Stimulated activated CD4-positive, alpha-beta T cell treated with anti-CD3 and anti-CD28 coated beads, Interleukin-15, amount 100 ng/mL, for 24 hours (primary cell): Measurements from ENCODE around the gene EHMT1.

ENCODE experiments used
- DNase-seq: peaks from one replicate; pipeline ENCODE4 v3.0.0-alpha.2; 2020

EHMT1 gene

DNA sequence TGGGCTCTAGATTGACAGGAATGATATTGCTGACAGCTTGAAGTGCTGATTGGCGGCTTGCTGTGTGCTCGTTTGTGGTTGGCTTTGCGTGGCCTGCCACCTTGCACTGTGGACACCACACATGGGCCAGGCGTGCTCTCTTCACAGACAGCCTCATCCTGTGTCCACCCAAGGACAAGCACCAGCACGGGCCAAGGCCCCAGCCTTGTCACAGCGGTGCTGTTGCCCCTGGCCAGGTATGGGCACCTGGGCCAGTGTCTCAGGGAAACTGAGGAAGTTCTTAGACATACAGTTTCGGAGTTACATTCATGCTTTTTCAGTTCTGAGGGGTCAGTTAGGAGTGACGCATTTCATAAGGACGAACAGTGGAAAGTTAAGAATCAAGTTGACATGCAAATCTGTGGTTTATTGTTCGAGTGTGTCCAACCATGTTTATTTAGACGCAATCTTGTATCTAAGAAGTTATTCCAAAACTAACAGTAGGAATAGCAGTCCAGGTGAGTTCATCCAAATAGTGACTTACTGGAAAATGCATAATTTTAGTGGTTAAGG is 125.9 kb downstream of the EHMT1 start:
- no peak for DNase-seq

DNA sequence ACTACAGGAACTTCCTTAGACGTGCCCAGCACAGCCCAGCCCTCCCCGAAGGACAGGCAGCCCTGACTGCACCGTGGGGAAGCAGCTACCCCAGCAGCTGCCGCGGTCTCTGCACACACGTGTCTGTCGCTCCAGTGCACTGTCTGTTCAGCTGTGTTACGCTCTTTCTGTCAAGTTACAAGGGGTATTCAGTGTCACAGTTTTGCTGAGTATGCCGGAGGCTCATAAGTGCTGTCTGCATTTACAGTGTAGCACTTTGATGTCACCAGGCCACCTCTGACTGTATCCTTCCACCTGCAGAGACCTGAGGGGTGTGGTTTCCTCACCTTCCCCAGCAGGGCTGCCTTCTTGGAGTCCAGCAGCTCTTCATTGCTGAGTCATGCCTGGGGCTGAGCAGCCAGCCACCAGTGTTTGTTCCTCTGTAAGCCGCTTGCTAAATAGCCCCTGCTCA is 126.8 kb downstream of the EHMT1 start:
- DNase-seq: peak; percentile 31

DNA sequence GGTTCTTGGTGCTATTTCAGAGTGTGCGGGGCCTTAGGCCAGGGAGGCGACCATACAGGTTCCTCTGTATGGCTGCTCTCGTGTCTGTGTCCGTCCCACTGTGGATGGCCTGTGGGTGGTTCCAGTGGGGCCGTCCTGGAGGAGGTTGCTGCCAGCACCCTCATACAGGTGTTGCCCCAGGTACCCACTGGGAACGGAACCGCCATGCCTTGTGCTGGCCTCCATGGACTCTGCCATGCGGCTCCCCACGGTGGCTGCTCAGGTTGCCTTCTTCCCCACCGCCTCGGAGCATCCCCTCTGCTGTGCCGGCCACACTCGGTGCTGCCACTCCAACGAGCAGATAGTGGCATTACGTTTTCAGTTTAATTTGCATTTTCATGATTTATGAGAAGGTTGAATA is 129.5 kb downstream of the EHMT1 start:
- DNase-seq: no peak

DNA sequence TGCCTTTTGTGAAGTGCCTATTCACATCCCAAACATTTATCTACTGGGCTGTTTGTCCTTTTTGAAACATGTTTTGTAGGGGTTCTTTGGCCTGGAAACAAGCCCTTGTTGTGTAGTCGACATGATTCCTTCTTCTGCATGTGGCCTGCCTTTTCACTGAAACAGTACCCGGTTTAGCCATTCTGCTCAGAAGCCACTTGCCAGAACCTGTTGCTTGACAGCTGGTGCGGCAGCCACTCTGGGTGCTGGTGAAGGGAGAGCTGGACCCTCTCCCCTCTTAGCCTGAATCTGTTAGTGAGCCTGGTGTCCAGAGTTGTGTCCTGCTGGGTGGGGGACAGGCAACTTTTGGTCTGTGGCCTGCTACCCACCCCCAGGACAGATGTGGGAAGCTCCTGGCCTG is 129.9 kb downstream of the EHMT1 start:
- DNase-seq: no peak

DNA sequence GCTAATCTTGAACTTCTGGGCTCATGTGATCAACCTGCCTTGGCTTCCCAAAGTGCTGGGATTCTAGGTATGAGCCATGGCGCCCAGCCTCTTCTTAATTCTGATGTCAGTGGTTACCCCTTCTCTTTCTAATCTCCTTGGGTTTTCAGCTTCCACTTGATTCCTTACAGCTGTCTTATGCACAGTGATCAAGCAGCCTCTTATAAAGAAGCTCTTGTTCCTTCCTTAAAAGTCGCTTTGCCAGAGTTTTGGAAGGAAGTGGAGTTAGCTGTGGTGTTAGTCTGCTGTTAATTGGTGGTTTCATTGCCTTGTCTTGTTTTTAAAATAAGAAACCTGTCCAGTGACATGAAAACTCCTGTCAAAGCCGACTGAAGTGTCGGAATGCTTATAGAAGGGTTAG is 130.7 kb downstream of the EHMT1 start:
- no peak for DNase-seq

DNA sequence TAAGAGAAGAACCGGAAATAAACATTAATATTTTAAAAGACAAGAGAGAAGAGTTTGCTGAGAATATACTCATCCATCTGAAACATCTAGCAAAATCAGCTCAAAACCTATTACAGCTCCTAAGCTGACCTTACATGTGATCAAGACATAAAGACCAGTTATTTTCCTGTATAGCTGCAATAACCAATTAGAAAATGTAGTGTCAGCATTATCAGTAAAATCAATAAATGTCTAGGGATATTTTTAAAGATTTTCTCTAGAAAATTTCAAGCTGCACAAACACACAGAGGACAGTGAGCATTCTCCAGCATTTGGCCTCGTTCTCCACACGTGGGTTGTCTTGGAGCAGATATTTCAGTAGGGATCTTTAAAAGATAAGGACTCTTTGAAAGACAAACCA is 131.2 kb downstream of the EHMT1 start:
- no peak for DNase-seq

DNA sequence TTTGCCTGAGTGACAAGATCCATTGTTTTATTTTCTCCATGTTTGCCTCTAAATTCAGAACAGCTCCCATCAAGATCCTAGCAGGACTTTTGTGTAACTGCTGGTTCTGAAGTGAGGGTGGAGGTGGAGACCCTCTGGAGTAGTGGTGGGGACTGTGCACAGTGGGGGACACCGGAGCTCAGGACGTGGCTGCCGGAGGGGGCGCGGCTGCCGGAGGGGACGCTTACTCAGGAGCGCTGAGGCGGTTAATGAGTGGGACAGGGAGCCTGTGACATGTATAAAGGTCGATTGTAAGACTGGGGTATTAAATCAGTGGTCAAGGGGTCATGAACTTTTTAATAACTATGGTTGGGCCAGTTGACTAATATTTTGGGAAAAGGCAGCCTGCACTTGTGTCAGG is 131.8 kb downstream of the EHMT1 start:
- DNase-seq: no peak

DNA sequence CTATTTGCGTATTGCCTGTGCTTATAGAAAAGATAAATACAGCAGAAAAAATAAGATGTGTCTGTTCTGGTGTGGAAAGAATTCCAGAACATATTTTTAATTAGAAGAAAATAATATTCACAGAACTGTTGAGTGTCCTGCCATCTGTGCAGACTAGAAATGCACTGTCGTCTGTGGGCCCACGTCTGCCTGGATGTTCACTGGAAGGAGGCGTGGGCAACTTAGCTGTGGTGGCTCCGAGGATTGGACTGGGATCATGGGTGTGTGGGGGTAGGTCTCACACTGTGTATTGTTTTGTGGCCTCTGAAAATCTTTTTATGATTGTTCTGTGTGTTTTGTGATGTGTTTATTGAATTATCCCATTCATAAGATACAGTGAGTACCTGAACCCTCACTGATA is 132.8 kb downstream of the EHMT1 start:
- DNase-seq: no peak

DNA sequence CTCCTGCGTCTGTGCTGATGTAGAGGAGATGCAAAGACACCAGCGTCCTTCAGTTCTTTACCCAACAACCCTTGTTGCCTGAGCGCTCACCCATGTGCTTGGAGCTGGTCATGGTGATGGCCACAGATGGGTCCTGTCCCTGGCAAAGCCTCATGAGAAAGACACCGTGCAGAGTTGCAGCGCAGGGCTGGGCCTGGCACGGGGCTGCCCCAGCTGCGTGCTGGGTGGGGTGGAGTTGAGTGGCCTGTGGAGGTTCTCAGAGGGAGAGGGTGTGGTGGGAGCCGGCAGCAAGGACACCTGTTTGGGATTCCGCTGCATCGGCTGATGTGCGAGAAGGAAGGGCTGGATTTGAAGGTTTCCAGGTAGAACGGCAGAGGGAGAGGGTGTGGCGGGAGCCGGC is 133.6 kb downstream of the EHMT1 start:
- no peak for DNase-seq

DNA sequence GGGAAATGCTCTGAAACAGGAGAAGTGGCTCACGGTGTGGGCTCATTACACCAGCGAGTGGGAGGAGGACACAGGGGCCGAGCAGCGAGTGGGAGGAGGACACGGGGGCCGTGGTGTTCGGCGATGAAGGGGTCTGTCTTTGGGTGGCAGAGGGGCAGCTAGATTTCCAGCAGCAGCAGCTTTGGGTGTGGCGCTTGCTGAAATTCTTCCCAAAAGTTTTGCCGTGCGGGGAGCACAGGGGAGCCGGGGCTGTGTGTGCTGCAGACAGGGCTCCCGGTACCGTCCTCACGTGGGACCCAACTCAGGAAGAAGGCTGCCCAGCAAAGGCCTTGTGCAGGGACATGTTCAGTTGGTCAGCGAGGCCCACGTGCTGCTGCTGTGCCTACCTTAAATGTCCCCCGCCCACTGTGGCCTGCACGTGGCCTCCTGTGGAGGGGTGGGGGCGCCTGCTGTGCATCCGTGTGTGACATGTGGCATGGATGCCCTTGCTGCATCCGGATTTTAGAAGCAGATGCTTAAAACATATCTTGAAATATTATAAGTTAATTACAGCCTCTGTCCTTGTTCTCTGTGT is 134.5 kb downstream of the EHMT1 start:
- no peak for DNase-seq

DNA sequence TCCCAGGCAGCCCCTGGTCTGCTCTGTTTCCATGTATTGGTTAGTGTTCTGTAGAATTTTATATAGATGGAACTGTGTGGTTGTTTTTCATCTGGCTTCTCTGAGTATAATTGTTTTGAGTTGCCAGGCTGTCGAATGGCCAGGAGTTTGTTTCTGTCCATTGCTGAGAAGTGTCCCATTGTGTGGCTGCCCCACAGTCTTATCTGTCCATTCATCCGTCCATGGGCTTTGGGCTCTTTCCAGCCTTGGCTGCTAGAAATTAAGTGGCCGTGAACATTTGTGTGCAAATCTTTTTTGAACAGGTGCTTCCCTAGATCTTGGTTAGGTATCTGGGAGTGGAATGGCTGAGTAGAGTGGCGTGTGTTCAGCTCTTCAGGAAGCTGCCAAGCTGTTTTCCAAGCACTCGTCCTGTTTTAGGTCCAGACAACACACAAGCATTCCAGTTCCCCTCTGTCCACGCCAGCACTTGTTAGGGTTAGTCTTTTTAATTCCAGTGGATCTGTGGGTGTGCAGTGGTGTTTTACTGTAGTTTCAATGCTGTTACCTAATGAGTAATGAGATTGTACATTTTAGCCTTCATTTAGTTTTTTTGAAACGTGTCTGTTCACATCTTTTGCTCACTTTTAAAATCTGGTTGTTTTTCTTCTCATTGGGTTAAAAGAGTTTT is 136.6 kb downstream of the EHMT1 start:
- DNase-seq: no peak

DNA sequence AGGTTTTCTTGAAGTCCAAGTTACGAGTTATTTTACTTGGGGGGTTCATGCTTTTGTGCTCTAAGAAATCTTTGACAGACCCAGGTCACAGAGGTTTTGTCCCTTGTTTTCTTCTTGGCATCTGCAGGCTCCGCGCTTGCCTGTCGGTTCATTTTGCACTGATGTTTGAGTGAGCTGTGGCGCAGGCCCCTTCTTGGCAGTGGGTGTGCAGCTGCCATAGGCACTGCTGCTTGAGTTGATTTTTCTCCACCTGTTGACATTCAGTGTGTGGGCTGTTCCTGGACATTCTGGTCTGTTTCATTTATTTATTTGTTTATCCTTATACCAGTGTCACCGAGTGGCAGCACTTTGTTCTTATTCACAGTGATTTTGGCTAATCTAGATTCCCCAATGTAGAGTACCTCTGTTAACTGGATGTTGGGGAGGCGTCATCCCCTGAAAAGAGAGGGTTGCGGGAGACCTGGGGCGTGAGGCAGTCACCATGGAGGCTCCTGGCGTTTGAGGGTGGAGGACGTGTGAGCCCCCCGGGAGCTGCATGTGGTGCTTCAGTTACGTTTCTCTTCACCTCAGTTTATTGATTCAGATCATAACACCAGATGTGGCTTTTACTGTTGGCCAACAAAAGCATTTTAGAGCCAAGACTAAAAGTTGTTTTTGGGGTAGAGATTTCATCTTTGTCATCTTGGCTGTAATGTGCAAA is 137.4 kb downstream of the EHMT1 start:
- DNase-seq: no peak

DNA sequence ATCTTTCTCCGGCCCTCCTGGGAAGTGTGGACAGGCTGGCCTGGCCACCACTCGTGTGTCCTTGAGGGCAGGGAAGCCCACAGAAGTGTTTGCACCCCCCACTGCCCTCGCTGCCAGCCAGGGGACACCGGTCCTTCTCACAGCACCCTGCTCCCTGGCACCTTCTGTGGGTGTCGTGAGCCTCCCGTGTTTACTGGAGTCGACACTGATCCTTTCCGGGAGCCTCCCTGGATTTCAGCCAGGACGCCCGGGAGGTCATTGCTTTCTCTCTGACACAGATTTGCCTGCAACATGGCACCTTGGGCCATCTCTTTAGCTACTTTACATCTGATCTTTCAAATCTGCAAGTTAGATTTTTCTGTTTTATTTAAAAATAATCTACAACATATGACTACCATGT is 138.3 kb downstream of the EHMT1 start:
- no peak for DNase-seq

DNA sequence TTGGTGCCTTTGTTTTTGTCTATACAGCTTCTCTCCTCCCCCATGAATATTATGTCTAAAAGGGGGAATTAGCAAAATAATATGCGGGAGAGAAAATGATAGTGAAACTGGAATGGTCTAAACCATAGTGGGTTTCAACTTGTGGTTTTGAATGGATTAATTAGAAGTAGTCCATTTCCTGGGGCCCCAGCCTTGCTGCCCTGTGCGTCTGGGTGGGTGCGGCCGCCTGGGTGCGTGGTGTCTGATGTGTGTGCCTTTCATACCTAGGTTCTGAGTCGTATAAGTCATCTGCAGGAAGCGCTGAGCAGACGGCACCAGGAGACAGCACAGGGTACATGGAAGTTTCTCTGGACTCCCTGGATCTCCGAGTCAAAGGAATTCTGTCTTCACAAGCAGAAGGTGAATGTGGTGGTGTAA is 138.8 kb downstream of the EHMT1 start:
- DNase-seq: peak; percentile 63

DNA sequence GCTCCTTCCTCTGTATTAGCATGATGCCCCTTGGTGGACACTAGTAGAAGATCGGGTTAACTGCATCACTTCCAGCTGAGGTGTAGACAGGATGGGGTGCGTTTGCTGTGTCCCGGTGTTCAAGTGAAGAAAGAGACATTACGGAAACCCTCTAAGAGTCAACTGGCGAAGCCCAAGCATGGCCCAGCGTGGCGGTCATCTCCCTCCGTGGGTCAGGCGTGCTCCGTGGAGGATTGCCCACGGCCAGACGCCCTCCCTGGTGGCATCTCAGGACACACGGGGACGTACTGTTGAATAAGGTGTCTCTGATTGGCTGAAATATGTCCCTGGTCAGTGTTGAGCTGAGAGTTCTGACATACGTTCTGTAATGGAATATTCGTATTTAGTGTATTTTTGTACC is 139.3 kb downstream of the EHMT1 start:
- no peak for DNase-seq

DNA sequence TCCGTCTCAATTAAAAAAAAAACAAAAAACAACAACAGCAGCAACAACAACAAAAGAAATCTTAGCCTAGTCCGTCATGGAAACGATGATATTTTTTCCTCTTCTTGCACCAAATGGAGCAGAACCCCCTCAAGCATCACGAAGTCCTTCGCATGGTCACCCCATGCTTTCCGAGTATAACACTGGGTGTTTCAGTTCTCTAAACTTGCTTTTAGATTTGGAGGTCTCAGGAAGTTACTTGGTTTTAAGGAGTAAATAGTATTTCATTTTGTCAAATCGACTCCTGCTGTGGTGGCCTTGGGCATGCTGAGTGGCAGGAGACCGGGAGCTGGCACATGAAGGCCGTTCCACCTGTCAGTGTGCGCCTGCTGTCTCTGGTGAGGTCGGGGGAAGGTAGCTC is 140.3 kb downstream of the EHMT1 start:
- no peak for DNase-seq

DNA sequence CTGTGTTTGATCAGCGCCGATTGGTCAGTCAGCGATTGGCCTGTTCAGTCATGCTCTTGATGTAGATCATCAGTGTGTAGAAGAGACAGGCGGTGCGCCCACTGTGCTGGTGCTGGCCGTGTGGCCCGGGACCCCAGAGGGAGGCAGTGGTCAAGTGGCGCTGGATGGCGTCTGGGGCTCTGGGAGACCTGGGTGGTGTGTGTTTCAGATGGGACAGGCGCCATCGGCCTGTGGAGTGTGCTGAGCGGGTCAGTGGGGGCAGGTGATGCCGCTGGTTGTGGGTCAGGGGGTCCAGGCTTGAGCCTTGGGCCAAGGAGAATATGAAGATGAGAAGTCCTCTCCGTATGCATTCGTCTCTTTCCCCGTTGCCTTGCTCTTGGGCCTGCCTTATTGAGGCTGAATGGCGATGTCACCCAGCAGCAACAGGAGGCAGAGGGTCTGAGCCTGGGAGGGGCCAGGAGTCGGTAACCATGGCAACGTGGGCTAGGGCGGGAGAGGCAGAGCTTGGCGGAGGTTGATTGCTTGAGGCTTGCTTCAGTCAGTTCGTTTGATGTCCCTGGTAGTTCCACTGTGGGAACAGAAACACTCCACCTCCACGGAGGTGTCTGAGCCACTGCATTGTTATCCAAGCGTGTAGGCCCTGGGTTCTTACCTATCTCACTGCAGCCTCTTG is 141.0 kb downstream of the EHMT1 start:
- no peak for DNase-seq

DNA sequence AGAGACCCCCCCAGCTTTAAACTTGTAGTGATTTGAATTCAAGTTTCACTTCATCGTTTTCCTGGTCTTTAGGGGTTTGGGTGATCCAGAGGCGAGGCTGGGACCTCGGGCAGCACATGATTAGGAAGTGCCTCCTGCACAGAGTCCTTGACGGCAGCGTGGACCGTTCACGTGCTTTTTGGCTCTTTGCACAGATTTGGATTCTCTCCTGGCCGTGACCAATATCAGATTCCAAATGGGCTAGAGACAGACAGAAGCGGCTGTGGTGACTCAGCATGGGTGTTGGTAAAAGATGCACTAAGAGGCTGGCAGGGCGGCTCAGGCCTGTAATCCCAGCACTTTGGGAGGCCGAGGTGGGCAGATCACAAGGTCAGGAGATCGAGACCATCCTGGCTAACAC is 141.6 kb downstream of the EHMT1 start:
- no peak for DNase-seq

DNA sequence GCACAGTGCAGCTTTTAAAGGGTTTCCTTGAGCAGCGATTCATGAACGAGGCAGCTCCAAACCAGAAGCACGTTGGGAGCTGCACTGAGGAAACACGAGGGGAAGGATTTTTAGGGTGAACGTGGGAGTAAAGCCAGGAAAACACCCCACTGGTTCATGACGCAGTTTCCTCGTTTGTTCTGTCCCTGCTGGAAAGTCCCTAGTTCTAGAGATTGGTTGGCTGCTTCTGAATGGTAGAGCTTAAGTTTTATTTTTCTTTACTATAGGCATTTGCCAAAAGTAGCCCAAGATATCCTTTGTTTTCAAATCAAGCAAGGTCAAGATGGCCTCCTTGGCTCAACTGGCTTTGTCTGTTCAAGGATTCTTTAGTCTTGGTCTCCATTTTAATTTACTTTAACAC is 142.2 kb downstream of the EHMT1 start:
- DNase-seq: peak; percentile 34

DNA sequence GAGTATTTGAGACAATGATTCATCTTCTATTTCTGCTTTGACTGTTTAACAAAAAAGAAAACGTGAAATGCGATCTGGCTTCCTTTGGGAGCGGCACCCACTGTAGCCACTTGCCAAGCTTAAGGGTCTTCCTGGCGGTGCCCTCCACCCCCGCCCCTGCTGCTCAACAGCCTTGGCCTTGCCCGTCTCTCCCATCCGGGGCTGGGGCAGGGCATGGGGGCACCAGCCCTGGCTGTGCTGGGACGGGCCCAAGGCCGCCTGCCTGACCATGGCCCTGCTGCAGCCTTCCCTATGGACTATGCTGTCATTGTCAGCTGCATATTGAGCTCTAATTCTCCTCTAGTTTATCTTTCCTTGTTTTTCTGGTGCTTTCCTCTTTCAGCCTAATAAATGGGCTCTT is 143.0 kb downstream of the EHMT1 start:
- no peak for DNase-seq

DNA sequence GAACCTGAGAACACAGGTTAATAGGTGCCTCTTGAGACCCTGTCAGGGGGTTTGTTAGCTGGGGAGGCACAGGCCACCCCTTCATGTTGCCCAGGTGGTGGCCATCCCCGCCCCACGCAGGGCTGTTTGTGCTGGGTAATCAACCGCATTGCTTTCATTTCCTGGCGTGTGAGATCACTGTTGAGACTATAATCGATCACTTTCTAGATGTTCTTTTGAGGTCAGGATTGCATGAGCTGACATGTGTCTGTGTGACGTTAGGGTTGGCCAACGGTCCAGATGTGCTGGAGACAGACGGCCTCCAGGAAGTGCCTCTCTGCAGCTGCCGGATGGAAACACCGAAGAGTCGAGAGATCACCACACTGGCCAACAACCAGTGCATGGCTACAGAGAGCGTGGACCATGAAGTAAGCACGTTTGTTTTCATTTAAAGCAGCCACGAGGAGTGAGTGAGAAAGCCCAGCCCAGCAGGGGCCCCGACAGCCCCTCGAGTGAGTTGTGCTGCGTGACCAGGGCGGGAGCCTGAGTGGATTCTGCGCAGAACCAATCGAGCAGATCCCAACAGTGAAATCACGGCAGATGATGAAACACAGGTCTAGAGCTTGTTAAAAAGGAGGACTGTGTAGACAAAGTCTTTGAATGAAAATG is 143.7 kb downstream of the EHMT1 start:
- DNase-seq: no peak

DNA sequence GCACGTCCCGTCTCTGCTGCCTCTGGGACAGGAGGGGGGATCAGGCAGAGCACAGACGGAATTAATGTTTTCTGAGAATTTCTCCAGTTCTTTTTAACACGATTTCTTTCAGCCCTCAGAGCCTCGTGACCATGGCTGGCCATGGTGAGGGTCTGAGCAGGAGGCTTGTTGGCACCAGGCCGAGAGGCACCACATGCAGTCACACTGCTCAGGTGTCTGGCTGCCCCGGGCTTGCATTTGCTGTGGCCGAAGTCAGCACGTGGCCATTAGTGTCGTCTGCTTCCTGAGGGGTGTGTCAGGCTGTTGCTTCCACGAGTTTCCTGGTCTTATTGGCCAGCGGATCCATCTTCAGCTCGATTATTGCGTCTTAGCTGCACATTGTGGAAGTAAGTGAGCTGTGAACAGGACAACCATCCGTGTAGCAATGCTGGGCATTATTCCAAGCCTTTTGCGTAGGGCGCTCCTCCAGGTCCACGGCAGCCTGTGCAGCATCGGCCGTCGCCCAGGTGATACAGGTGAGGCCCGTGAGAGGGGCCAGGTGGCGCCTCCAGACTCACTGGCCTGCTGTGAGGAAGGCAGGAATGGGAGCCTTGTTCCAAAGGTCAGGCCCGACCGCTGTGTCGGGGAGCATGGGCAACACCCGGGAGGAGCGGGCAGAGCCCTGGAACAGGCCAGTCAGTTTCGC is 144.6 kb downstream of the EHMT1 start:
- no peak for DNase-seq
